ENCODE measurements around the gene ATM.

- TF ChIP-seq CTCF (IDR thresholded peaks at IDR 0.05; ENCODE audit: insufficient read depth, low read length, poor library complexity, severe bottlenecking): no peak
- no peak for TF ChIP-seq EZH2phosphoT487 (conservative IDR thresholded peaks at IDR 0.05; ENCODE audit: low read length)
These were observed 165.7 kb downstream of the ATM start for GRCh38 chr11:108388576-108388975.

All from SU-DHL-6 (cell line).